PC-3 (cell line): Measurements from ENCODE around the gene MAP2K2. TPM values are rescaled to one million over a fixed set of nuclear protein-coding genes. Genes with fewer than 3 reads are reported as not detected.
"Not testable (repeated sequence)": the region's sequence is repeated elsewhere in the genome, so short reads cannot be mapped to it uniquely, and the experiment has no call there.

Experiments
- ATAC-seq: fragments of 200-7000 bp; cut with Tn5 transposase; 2 replicates; pipeline ENCODE4 v1.9.1; 2020; ENCODE audit warnings: mild to moderate bottlenecking, moderate library complexity
- BruUV-seq: library from RNA; stranded (reverse); fragments of 400-500 nt; replicated peaks from 2 replicates; lab custom pipeline; 2021; lab: Mats Ljungman, UMichigan
- CTCF ChIA-PET: fragments of 300-600 bp; sonication (Branson Sonifier 250); formaldehyde crosslinking; loops from one replicate; lab custom pipeline; 2022; ENCODE audit warnings: antibody characterized with exemption; lab: Charles Lee
- POLR2A ChIA-PET: fragments of 300-600 bp; sonication (Branson Sonifier 250); formaldehyde crosslinking; loops from one replicate; lab custom pipeline; 2022; ENCODE audit warnings: antibody characterized with exemption; ENCODE audit not compliant: unreplicated experiment; lab: Charles Lee
- DNase-seq: peaks from one replicate; pipeline ENCODE4 v3.0.0-alpha.2; 2015
- H2AFZ ChIP-seq: fragments of 300-600 bp; sonication (generic); 2 replicates; pipeline ENCODE4 v1.6.0; 2016; ENCODE audit warnings: antibody characterized with exemption, low read length
- H3F3A ChIP-seq: fragments of 300-600 bp; sonication (generic); one replicate; pipeline ENCODE4 v1.6.0; 2017; ENCODE audit warnings: antibody characterized with exemption, low read length, control low read depth, mild to moderate bottlenecking; ENCODE audit not compliant: unreplicated experiment
- H3K27ac ChIP-seq: fragments of 300-600 bp; sonication (generic); 2 replicates; pipeline ENCODE4 v1.5.1; 2016; ENCODE audit warnings: mild to moderate bottlenecking, low read length
- H3K27me3 ChIP-seq: fragments of 300-600 bp; sonication (generic); 2 replicates; pipeline ENCODE4 v1.6.1; 2016; ENCODE audit warnings: low read length, mixed read lengths
- H3K36me3 ChIP-seq: fragments of 300-600 bp; sonication (generic); 2 replicates; pipeline ENCODE4 v1.6.1; 2016; ENCODE audit warnings: low read depth, mixed run types, low read length, mixed read lengths
- H3K4me1 ChIP-seq: fragments of 300-600 bp; sonication (generic); 2 replicates; pipeline ENCODE4 v1.5.1; 2016; ENCODE audit warnings: low read length; ENCODE audit not compliant: insufficient read depth
- H3K4me2 ChIP-seq: fragments of 300-600 bp; sonication (generic); 2 replicates; pipeline ENCODE4 v1.6.0; 2016; ENCODE audit warnings: low read length
- H3K4me3 ChIP-seq: fragments of 300-600 bp; sonication (generic); 2 replicates; pipeline ENCODE4 v1.5.1; 2016; ENCODE audit warnings: mild to moderate bottlenecking, low read length, mixed read lengths
- H3K79me2 ChIP-seq: fragments of 300-600 bp; sonication (generic); 2 replicates; pipeline ENCODE4 v1.6.1; 2017; ENCODE audit warnings: low read length, mixed read lengths
- H3K9ac ChIP-seq: fragments of 300-600 bp; sonication (generic); 2 replicates; pipeline ENCODE4 v1.6.0; 2016; ENCODE audit warnings: mild to moderate bottlenecking, low read length
- H3K9me2 ChIP-seq: fragments of 300-600 bp; sonication (generic); replicated peaks from 2 replicates; pipeline ENCODE4 v1.6.1; 2016; ENCODE audit warnings: mixed run types, low read length, mixed read lengths
- H3K9me3 ChIP-seq: fragments of 300-600 bp; sonication (generic); 2 replicates; pipeline ENCODE4 v1.6.1; 2016; ENCODE audit warnings: low read length, mixed read lengths
- H4K20me1 ChIP-seq: fragments of 300-600 bp; sonication (generic); 2 replicates; pipeline ENCODE4 v1.6.1; 2016; ENCODE audit warnings: low read length, mixed read lengths
- CTCF ChIP-seq: fragments of 300-600 bp; sonication (generic); conservative IDR thresholded peaks from 2 replicates; pipeline ENCODE4 v1.5.1; 2017; ENCODE audit warnings: antibody characterized with exemption, low read depth, mild to moderate bottlenecking, low read length
- EZH2 ChIP-seq: fragments of 300-600 bp; sonication (generic); IDR thresholded peaks from one replicate; pipeline ENCODE4 v1.6.1; 2017; ENCODE audit warnings: antibody characterized with exemption, mild to moderate bottlenecking, low read length; ENCODE audit not compliant: unreplicated experiment
- EZH2phosphoT487 ChIP-seq: fragments of 300-600 bp; sonication (generic); IDR thresholded peaks from 2 replicates; pipeline ENCODE4 v1.6.1; 2018; ENCODE audit warnings: mild to moderate bottlenecking, antibody characterized with exemption, low read length, borderline replicate concordance
- intact Hi-C: fragments of 100-400 bp; cut with micrococcal nuclease; formaldehyde crosslinking; loops from 2 replicates; pipeline ENCODE4 v1.9.0; 2023
- total RNA-seq: library from RNA; depleted of rRNA; stranded (reverse); fragments of >200 nt; gene quantifications from 2 replicates; pipeline ENCODE4 v1.2.3, GENCODE V29; 2014

Gene MAP2K2
- total RNA-seq, 1 experiment from 2014 or later, result 229 TPM

- ChIA-PET POLR2A (no interaction called here), CTCF (no interaction called here)
- Histone ChIP-seq H3K9me3 (no peaks in the 10 kb centered on the region), H3K27ac (no peak overlapping the region), H3K27me3 (no peaks in the 10 kb centered on the region), H3K4me1 (no peaks in the 10 kb centered on the region), H3K9ac (no peak overlapping the region), H3K4me2 (no peak overlapping the region), H4K20me1 (no peaks in the 10 kb centered on the region), H2AFZ (no peak overlapping the region), H3K4me3 (no peak overlapping the region), H3K9me2 (no peaks in the 10 kb centered on the region), H3F3A (no peaks in the 10 kb centered on the region), H3K79me2 (no peaks in the 10 kb centered on the region), H3K36me3 (no peaks in the 10 kb centered on the region)
- ATAC-seq, result no peak
- intact Hi-C loops, result no loop called here
- no peak for TF ChIP-seq EZH2phosphoT487
- TF ChIP-seq CTCF, result no peak
- no peak for TF ChIP-seq EZH2
- DNase-seq, result no peak
- no TSS peak for BruUV-seq
Observed at GRCh38 chr19:4164262-4164661, 40.3 kb upstream of the MAP2K2 start.

GRCh38 chr19:4161415-4162077, 37.6 kb upstream of the MAP2K2 start:
- Histone ChIP-seq H3K27ac (no peak overlapping the region), H3F3A (no peaks in the 10 kb centered on the region), H3K9me2 (no peaks in the 10 kb centered on the region), H3K9ac (no peak overlapping the region), H4K20me1 (no peaks in the 10 kb centered on the region), H3K27me3 (no peaks in the 10 kb centered on the region), H2AFZ (no peak overlapping the region), H3K36me3 (no peaks in the 10 kb centered on the region), H3K4me3 (no peak overlapping the region), H3K4me2 (no peak overlapping the region), H3K9me3 (no peaks in the 10 kb centered on the region), H3K79me2 (no peaks in the 10 kb centered on the region), H3K4me1 (no peaks in the 10 kb centered on the region)
- no TSS peak for BruUV-seq
- CTCF ChIA-PET, result no interaction called here
- TF ChIP-seq EZH2phosphoT487 (no peak), CTCF (no peak), EZH2 (no peak)
- POLR2A ChIA-PET, result no interaction called here
- no peak for ATAC-seq
- DNase-seq, result no peak
- intact Hi-C loops, result no loop called here

GRCh38 chr19:4157971-4158370, 34.0 kb upstream of the MAP2K2 start:
- H3K9ac ChIP-seq, H3K4me3 ChIP-seq, H3K9me2 ChIP-seq, H3K27me3 ChIP-seq, H3K9me3 ChIP-seq, H3K36me3 ChIP-seq, CTCF ChIA-PET, ATAC-seq, H4K20me1 ChIP-seq, H2AFZ ChIP-seq, DNase-seq, intact Hi-C loops, H3K27ac ChIP-seq, H3K79me2 ChIP-seq, H3F3A ChIP-seq, H3K4me1 ChIP-seq, H3K4me2 ChIP-seq, BruUV-seq: not testable (repeated sequence)
- POLR2A ChIA-PET, result interaction anchor here (0.5 kb wide), 1 partner anchor 15 kb away, joined by 5 read pairs; no protein-coding TSS in a partner anchor
